Measurements from ENCODE around the gene FNDC3A.
"Not testable (repeated sequence)": the region's sequence is repeated elsewhere in the genome, so short reads cannot be mapped to it uniquely, and the experiment has no call there.

The FNDC3A gene

GRCh38 chr13:49057176-49057575, 81.5 kb downstream of the FNDC3A start:
- Histone ChIP-seq H3K4me3 (ENCODE audit: low read length in 2 of 2) (no peak overlapping the region), H3K36me3 (ENCODE audit: control insufficient read depth in 2 of 2, insufficient read depth in 2 of 2, low read length in 2 of 2) (no peaks in the 10 kb centered on the region), H3K27ac (ENCODE audit: low read depth in 2 of 2, low read length in 2 of 2) (no peak overlapping the region), H3K4me1 (ENCODE audit: control insufficient read depth in 2 of 2, insufficient read depth in 2 of 2, low read length in 2 of 2) (no peaks in the 10 kb centered on the region), H3K9me3 (ENCODE audit: control insufficient read depth in 2 of 2, low read length in 2 of 2) (no peaks in the 10 kb centered on the region), H3K9ac (ENCODE audit: low read depth in 1 of 2, low read length in 2 of 2) (no peak overlapping the region), H3K27me3 (ENCODE audit: control insufficient read depth in 2 of 2, insufficient read depth in 2 of 2, low read length in 2 of 2) (no peaks in the 10 kb centered on the region)

- Histone ChIP-seq H3K4me1 (ENCODE audit: control insufficient read depth in 2 of 2, insufficient read depth in 2 of 2, low read length in 2 of 2) (no peaks in the 10 kb centered on the region), H3K9me3 (ENCODE audit: control insufficient read depth in 2 of 2, low read length in 2 of 2) (no peaks in the 10 kb centered on the region), H3K27me3 (ENCODE audit: control insufficient read depth in 2 of 2, insufficient read depth in 2 of 2, low read length in 2 of 2) (no peaks in the 10 kb centered on the region), H3K4me3 (ENCODE audit: low read length in 2 of 2) (no peak overlapping the region), H3K9ac (ENCODE audit: low read depth in 1 of 2, low read length in 2 of 2) (no peak overlapping the region), H3K27ac (ENCODE audit: low read depth in 2 of 2, low read length in 2 of 2) (no peak overlapping the region), H3K36me3 (ENCODE audit: control insufficient read depth in 2 of 2, insufficient read depth in 2 of 2, low read length in 2 of 2) (no peaks in the 10 kb centered on the region)
Observed at GRCh38 chr13:49058761-49059160, 83.0 kb downstream of the FNDC3A start.

- Histone ChIP-seq H3K36me3 (ENCODE audit: control insufficient read depth in 2 of 2, insufficient read depth in 2 of 2, low read length in 2 of 2) (no peaks in the 10 kb centered on the region), H3K27ac (ENCODE audit: low read depth in 2 of 2, low read length in 2 of 2) (no peak overlapping the region), H3K4me3 (ENCODE audit: low read length in 2 of 2) (no peak overlapping the region), H3K4me1 (ENCODE audit: control insufficient read depth in 2 of 2, insufficient read depth in 2 of 2, low read length in 2 of 2) (no peaks in the 10 kb centered on the region), H3K27me3 (ENCODE audit: control insufficient read depth in 2 of 2, insufficient read depth in 2 of 2, low read length in 2 of 2) (no peaks in the 10 kb centered on the region), H3K9me3 (ENCODE audit: control insufficient read depth in 2 of 2, low read length in 2 of 2) (no peaks in the 10 kb centered on the region), H3K9ac (ENCODE audit: low read depth in 1 of 2, low read length in 2 of 2) (no peak overlapping the region)
Observed at GRCh38 chr13:49060678-49061387, 85.1 kb downstream of the FNDC3A start.

GRCh38 chr13:49061388-49061752, 85.7 kb downstream of the FNDC3A start:
- not testable (repeated sequence) for H3K36me3 ChIP-seq (ENCODE audit: control insufficient read depth in 2 of 2, insufficient read depth in 2 of 2, low read length in 2 of 2); H3K27ac ChIP-seq (ENCODE audit: low read depth in 2 of 2, low read length in 2 of 2)

GRCh38 chr13:49062297-49062896, 86.7 kb downstream of the FNDC3A start:
- Histone ChIP-seq H3K36me3 (ENCODE audit: control insufficient read depth in 2 of 2, insufficient read depth in 2 of 2, low read length in 2 of 2) (no peaks in the 10 kb centered on the region), H3K27ac (ENCODE audit: low read depth in 2 of 2, low read length in 2 of 2) (no peak overlapping the region), H3K9me3 (ENCODE audit: control insufficient read depth in 2 of 2, low read length in 2 of 2) (no peaks in the 10 kb centered on the region), H3K9ac (ENCODE audit: low read depth in 1 of 2, low read length in 2 of 2) (no peak overlapping the region), H3K4me1 (ENCODE audit: control insufficient read depth in 2 of 2, insufficient read depth in 2 of 2, low read length in 2 of 2) (no peaks in the 10 kb centered on the region), H3K4me3 (ENCODE audit: low read length in 2 of 2) (no peak overlapping the region), H3K27me3 (ENCODE audit: control insufficient read depth in 2 of 2, insufficient read depth in 2 of 2, low read length in 2 of 2) (no peaks in the 10 kb centered on the region)

More at GRCh38 chr13:49061388-49061752, 85.7 kb downstream of the FNDC3A start:
- not testable (repeated sequence) for H3K4me3 ChIP-seq (ENCODE audit: low read length in 2 of 2); H3K27me3 ChIP-seq (ENCODE audit: control insufficient read depth in 2 of 2, insufficient read depth in 2 of 2, low read length in 2 of 2); H3K9me3 ChIP-seq (ENCODE audit: control insufficient read depth in 2 of 2, low read length in 2 of 2); H3K9ac ChIP-seq (ENCODE audit: low read depth in 1 of 2, low read length in 2 of 2); H3K4me1 ChIP-seq (ENCODE audit: control insufficient read depth in 2 of 2, insufficient read depth in 2 of 2, low read length in 2 of 2)

- no peaks in the 10 kb centered on the region for H3K9me3 ChIP-seq (ENCODE audit: control insufficient read depth in 2 of 2, low read length in 2 of 2)
- H3K27ac ChIP-seq (ENCODE audit: low read depth in 2 of 2, low read length in 2 of 2) = no peak overlapping the region
- H3K27me3 ChIP-seq (ENCODE audit: control insufficient read depth in 2 of 2, insufficient read depth in 2 of 2, low read length in 2 of 2) = no peaks in the 10 kb centered on the region
- H3K36me3 ChIP-seq (ENCODE audit: control insufficient read depth in 2 of 2, insufficient read depth in 2 of 2, low read length in 2 of 2) = no peaks in the 10 kb centered on the region
- no peak overlapping the region for H3K4me3 ChIP-seq (ENCODE audit: low read length in 2 of 2)
- no peaks in the 10 kb centered on the region for H3K4me1 ChIP-seq (ENCODE audit: control insufficient read depth in 2 of 2, insufficient read depth in 2 of 2, low read length in 2 of 2)
- no peak overlapping the region for H3K9ac ChIP-seq (ENCODE audit: low read depth in 1 of 2, low read length in 2 of 2)
Observed at GRCh38 chr13:49063011-49063410, 87.3 kb downstream of the FNDC3A start.

- H3K9ac ChIP-seq (ENCODE audit: low read depth in 1 of 2, low read length in 2 of 2) = no peak overlapping the region
- H3K4me3 ChIP-seq (ENCODE audit: low read length in 2 of 2) = no peak overlapping the region
- peaks cover 0 to 2% of the 10 kb centered on the region in 2 donors for H3K36me3 ChIP-seq (ENCODE audit: control insufficient read depth in 2 of 2, insufficient read depth in 2 of 2, low read length in 2 of 2)
- H3K9me3 ChIP-seq (ENCODE audit: control insufficient read depth in 2 of 2, low read length in 2 of 2) = no peaks in the 10 kb centered on the region
- no peaks in the 10 kb centered on the region for H3K4me1 ChIP-seq (ENCODE audit: control insufficient read depth in 2 of 2, insufficient read depth in 2 of 2, low read length in 2 of 2)
- H3K27ac ChIP-seq (ENCODE audit: low read depth in 2 of 2, low read length in 2 of 2) = no peak overlapping the region
- H3K27me3 ChIP-seq (ENCODE audit: control insufficient read depth in 2 of 2, insufficient read depth in 2 of 2, low read length in 2 of 2) = no peaks in the 10 kb centered on the region
Observed at GRCh38 chr13:49063497-49063896, 87.8 kb downstream of the FNDC3A start.

- H3K4me3 ChIP-seq (ENCODE audit: low read length in 2 of 2) = no peak overlapping the region
- H3K27ac ChIP-seq (ENCODE audit: low read depth in 2 of 2, low read length in 2 of 2) = no peak overlapping the region
- H3K9me3 ChIP-seq (ENCODE audit: control insufficient read depth in 2 of 2, low read length in 2 of 2) = no peaks in the 10 kb centered on the region
- no peaks in the 10 kb centered on the region for H3K4me1 ChIP-seq (ENCODE audit: control insufficient read depth in 2 of 2, insufficient read depth in 2 of 2, low read length in 2 of 2)
- H3K27me3 ChIP-seq (ENCODE audit: control insufficient read depth in 2 of 2, insufficient read depth in 2 of 2, low read length in 2 of 2) = no peaks in the 10 kb centered on the region
- H3K36me3 ChIP-seq (ENCODE audit: control insufficient read depth in 2 of 2, insufficient read depth in 2 of 2, low read length in 2 of 2) = peaks cover 0 to 4% of the 10 kb centered on the region in 2 donors
- H3K9ac ChIP-seq (ENCODE audit: low read depth in 1 of 2, low read length in 2 of 2) = no peak overlapping the region
Observed at GRCh38 chr13:49064476-49064875, 88.8 kb downstream of the FNDC3A start.

- H3K27me3 ChIP-seq (ENCODE audit: control insufficient read depth in 2 of 2, insufficient read depth in 2 of 2, low read length in 2 of 2) = no peaks in the 10 kb centered on the region
- H3K27ac ChIP-seq (ENCODE audit: low read depth in 2 of 2, low read length in 2 of 2) = no peak overlapping the region
Observed at GRCh38 chr13:49066856-49067255, 91.1 kb downstream of the FNDC3A start.

GRCh38 chr13:49068498-49068897, 92.8 kb downstream of the FNDC3A start:
- H3K27ac ChIP-seq (ENCODE audit: low read depth in 2 of 2, low read length in 2 of 2); H3K4me1 ChIP-seq (ENCODE audit: control insufficient read depth in 2 of 2, insufficient read depth in 2 of 2, low read length in 2 of 2); H3K9me3 ChIP-seq (ENCODE audit: control insufficient read depth in 2 of 2, low read length in 2 of 2); H3K36me3 ChIP-seq (ENCODE audit: control insufficient read depth in 2 of 2, insufficient read depth in 2 of 2, low read length in 2 of 2); H3K4me3 ChIP-seq (ENCODE audit: low read length in 2 of 2); H3K27me3 ChIP-seq (ENCODE audit: control insufficient read depth in 2 of 2, insufficient read depth in 2 of 2, low read length in 2 of 2); H3K9ac ChIP-seq (ENCODE audit: low read depth in 1 of 2, low read length in 2 of 2): not testable (repeated sequence)

More at GRCh38 chr13:49066856-49067255, 91.1 kb downstream of the FNDC3A start:
- peaks cover 0 to 4% of the 10 kb centered on the region in 2 donors for H3K36me3 ChIP-seq (ENCODE audit: control insufficient read depth in 2 of 2, insufficient read depth in 2 of 2, low read length in 2 of 2)
- no peaks in the 10 kb centered on the region for H3K9me3 ChIP-seq (ENCODE audit: control insufficient read depth in 2 of 2, low read length in 2 of 2)
- H3K4me3 ChIP-seq (ENCODE audit: low read length in 2 of 2) = no peak overlapping the region
- H3K4me1 ChIP-seq (ENCODE audit: control insufficient read depth in 2 of 2, insufficient read depth in 2 of 2, low read length in 2 of 2) = no peaks in the 10 kb centered on the region
- H3K9ac ChIP-seq (ENCODE audit: low read depth in 1 of 2, low read length in 2 of 2) = no peak overlapping the region

All from mucosa of rectum (tissue), 2 donors.